Ecto neural progenitor cell (in vitro differentiated cells): ENCODE data around the gene USP48.

Source experiments
- DNase-seq: peaks from one replicate; pipeline ENCODE4 v3.0.0-alpha.2; 2018; ENCODE audit warnings: low spot score

The USP48 gene

DNA sequence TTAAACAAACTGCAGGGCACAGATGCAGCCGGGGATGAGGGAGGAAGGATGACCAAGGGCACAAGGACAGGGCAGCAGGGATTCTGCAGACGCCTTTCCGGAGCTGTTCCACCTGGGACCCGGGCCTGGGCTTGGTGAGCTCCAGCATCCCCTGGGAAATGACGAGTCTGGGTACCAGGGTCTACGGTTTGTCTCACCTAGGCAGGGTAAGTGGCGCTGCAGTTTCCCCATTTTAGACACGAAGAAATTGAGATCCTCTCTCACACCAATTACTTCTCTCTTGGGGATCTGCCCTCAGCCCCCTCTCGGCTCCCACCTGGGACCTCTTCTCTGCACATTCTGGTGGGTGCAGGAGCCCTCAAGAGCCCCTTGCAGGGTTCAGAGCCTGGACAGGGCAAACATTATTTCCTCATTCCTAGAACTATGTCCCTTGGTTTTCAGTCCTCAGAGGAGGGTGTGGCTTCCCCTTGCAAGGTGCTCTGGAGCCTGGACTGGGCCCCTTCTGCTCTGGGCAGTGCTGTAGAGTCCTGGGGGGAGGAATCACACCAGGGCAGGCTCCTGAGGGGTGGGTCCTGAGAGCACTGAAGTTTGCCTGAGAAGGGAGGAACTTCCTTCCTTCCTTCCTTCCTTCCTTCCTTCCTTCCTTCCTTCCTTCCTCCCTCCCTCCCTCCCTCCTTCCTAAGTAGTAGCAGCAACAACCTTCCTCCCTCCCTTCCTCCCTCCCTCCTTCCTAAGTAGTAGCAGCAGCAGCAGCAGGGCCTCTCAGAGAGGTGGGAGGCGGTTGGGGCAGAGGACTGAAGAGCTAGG, 129.8 kb downstream of the USP48 start:
- DNase-seq = no peak

DNA sequence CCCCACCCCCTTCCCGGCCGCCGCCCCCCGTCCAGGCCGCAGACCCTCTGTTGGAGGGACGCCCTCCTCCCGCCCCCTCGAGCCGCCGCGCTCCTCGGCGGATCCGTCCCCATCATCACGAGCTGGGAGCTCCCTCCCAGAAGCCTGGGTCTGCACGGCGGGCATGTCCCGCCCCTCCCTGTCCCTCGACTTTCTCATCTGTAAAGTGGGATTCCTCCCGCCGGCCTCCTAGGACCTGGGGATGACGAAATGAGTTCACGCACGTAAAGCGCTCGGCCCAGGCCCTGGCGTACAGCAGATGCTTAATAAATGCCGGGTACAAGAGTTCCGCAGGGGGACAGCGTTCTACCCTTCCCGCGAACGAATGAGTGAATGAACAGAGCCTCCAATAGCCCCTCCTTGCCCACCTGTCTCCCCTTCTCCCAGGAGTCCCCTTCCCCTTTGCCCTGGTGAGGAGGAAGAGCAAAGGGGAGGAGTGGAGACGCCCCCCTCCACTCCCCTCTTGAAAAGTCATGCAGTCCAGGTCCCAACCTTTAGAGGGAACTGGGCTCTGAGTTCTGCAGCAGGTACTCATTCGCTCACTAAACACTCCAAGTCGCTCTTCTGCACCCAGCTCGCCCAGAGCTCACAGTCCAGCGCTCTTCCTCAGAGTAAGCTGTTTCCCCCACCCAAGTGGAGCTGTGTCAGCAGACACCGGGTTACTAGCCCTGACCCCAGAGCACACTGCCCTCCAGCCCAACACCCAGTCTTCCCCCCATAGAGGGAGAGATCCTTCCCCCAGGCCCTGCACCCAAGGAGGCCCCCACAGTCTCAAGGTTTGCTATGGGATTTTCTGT, 130.6 kb downstream of the USP48 start:
- DNase-seq = no peak

DNA sequence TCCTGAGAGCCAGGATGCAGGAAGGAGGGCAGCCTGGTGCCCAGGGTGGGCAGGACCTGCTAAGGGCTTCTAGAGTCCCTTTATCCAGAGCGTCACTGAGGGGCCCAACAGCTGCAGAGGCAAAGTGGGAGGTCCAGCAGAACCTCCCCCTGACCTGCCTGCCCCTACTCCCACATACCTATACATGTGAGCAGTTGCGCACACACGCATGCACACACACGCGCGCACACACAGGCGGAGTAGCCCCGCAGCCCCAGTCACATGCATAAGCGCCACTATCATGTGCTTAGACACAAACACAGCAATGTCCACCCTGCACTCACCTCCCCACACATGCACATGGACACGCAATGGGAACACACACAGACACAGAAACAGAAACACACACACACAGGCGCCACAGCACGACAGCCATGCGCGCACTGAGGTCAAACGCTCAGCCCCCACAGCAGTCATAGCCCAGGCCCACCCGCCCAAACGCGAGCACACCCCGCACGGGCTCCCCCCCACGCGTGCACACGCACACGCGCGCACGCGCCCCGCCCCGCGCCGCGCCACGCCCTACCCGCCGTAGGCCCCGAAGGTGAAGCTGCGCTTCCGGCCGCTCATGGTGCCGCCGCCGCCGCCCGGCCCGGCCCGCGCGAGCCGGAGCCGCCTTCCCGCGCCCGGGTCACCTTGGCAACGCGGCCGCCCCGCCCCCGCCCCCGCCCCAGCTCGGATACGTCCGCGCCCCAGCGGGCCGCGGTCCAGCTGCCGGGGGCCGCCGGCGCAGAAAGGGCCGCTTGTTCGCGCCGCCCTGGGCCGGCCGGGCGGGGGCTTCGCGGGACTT, 131.5 kb downstream of the USP48 start:
- peak; percentile 86 for DNase-seq

DNA sequence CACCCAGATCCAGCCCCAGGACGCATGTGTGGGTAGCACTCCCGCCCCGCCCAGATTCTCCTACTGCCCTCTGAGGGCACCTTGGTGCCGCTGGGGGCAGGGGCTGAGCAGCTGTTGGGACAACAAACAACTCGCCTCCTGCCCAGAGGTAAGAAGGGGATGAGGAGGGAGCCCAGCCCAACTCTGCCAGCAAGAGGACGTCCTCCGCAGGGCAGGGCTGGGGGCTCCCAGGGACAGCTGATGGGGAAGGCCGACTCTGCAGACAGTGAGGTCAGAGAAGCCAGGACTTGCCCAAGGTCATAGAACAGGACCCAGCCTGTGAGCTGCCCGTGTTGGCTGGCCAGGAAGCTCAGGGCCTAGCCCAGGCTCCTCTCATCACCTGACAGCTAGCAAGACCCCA, 132.5 kb downstream of the USP48 start:
- no peak for DNase-seq

DNA sequence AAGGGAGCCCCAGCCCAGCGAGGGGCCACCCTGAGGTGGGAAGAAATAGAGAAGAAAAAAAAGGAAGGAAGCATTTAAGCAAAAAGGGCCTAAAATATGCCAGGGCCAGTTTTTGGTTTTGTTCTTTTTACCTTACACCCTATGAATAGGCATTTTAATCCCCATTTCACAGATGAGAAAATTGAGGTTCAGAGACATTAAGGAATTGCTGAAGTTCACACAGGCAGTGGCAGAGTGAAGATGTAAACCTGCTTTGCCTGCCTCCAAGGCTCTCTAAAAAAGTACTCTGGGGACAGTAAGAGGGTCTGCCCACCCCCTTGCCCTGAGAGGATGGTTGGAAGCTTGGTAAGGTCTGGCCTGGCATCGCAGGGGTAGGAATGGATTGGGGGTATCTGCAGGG, 133.6 kb downstream of the USP48 start:
- DNase-seq = no peak

DNA sequence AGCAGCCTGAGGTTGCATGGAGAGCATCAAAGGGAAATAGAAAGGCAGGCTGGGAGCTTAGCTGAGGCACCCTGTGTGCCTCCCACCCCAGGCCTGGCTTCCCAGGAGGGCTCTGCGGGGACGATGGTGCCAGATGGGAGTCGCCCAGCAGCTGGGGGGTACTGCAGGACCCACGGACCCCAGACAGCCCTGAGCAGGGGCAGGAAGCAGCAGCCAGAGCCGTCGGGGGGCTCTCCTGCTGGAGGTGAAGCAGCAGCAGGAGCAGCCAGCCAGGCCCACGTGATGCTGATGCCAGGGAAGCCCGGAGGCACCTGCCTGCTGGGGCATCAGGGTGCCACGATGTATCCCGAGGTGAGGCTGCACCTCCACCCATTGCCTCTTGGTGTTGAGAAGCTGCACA, 134.2 kb downstream of the USP48 start:
- no peak for DNase-seq

DNA sequence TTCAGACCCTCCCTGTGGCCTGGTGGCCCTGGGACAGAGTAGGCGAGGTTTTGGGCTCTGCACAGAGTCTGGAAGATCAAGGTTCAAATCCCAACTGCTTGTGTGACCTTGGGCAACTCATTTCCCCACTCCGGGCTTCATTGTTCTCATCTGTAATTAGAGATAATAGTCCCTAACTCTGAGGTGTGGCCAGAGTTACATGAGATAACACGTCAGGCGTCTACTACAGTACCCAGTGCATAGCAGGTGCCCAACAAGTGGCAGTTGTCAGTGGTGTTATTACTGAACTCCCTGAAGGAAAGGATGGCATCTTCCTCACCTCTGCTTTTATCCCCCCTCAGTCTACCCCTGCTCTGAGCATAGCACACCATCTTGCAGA, 134.6 kb downstream of the USP48 start:
- DNase-seq = no peak

DNA sequence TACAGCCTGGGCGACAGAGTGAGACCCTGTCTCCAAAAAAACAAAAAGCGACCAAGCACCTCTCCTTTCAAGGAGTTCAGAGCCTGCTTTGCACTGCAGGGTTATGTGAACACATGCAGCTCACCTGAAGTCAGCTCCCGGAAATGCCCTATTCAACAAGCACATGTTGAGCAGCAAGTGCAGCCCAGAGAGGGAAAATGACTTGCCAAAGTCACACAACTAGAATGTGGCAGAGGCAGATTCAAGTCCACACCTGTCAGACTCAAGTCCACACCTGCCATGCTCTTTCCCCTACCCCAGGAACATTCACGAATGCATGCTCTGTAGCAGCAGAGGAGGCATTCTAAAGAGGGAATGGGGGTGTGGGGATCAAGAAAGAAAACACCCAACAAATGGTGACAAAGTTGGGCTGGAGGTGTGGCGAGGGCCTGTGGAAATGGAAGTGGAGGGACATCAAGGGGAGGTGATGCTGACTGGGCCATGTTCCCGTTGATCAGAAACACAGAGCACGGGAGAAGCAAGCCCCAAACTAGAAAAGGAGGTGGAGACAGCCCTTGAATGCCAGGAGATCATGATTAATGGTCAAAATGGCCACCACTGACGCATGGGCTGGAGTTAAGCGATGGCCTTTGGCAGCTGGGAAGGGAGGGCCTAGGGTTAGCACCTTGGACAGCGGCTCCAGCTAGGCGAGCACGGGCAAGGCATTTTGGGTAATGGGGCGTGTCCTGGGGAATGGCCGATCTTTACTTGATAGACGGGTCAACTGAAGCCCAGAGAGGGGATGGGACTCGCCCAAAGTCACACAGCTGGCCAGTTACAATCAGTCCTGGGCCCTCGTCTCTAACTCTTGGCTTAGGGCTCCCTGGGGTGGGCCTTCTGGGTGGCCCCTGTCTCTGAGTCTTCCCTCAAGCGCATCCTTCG, 135.3 kb downstream of the USP48 start:
- peak; percentile 91 for DNase-seq

DNA sequence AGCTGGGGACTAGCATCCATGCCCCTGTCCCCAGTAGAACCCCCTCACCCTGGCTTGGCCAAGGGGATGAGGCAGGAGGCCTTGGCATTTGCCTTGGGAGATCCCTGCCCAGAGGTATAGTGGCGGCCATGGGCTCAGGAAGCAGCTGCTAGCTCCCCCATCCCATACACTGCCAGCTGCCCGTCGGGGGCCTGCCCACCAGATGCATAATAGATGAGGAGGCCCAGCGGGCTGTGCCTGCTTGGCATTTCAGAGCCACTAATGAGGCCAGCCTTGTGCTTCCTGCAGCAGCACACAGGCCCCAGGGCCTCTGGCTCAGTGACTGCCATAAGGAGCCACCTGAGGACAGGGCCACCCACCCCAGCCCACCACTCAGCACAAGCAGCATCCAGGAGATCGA, 137.4 kb downstream of the USP48 start:
- no peak for DNase-seq

DNA sequence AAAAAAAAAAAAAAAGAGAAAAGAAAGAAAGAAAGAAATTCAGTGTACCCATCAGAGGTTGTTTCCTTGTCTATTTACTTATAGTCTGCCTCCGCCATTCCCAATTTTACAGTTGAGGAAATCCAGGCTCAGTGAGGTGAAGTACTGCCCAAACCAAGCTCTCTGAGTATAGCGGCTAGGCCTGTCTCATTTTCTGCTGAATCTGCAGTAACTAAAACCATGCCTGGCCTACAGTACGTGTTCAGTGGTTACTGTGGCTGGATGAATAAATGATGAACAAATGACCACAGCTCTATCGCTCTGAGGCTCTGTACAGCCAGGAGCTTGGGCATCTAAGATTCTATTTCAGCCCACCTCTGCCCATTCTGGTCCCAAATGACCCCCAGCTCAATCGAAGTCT, 138.0 kb downstream of the USP48 start:
- DNase-seq = no peak

DNA sequence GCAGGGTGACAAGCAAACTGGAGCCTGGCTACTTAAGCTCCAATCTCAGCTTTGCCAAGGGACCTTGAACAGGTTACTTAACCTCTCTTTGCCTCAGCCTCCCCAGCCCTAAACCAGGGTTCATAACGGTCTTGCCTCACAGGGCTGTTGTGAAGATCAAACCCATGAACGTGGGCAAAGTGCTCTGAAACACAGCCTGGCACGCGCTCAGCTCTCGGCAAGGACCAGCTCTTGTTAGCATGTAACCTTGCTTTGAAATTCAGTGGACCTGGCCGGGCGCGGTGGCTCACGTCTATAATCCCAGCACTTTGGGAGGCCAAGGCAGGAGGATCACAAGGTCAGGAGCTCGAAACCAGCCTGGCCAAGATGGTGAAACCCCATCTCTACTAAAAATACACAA, 138.6 kb downstream of the USP48 start:
- DNase-seq = no peak

DNA sequence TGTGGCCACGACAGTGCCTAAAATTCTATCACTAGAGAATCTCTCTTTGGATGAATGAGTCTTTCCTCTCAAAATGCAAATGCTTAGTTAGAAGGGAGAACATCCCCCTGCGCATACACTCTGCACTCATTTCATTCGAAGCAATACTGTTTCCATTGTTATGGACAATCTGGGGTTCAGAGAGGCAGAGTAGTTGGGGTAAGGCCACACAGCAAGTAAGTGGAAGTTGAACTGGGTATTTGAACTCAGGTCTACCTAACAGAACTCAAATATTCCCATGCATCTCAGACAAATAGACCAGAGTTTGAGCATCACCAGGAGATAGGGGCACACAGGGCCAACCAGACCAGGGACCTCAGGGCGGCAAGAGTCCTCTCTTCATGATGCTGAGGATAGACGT, 139.3 kb downstream of the USP48 start:
- no peak for DNase-seq

DNA sequence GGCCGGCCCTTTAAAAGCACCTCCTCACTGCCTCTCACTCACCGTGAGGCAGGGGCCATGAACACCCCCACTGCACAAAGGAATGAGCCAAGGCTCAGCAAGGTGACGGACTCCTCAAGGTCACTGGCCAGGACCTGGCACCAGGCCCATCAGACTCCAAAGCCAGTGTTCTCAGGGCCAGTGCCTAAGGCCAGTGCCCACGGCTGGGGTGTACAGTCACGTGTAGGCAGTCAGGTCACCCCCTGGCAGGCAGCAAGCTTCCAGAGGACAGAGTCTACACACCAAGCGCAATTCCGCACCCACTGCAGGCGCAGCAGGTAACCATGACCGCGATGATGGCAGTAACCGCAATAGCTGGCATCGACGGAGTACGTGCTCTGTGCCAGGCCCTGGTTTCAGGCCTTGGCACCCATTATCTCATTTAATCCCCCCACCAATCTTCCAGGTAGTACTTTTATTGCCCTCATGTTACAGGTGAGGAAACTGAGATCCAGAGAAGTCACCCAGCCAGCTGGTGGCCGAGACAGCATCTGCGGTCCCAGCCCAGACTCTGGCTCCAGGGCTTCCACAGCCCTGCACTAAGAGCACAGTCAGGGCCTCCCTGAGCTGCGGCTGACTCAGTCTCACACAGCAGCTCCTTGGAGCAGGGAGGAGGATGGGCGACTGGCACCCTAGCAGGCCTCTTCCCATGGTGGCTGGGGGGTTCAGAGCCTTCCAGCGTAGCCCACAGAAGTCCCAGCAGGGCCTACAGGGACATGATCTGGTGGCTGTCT, 140.8 kb downstream of the USP48 start:
- DNase-seq = no peak

DNA sequence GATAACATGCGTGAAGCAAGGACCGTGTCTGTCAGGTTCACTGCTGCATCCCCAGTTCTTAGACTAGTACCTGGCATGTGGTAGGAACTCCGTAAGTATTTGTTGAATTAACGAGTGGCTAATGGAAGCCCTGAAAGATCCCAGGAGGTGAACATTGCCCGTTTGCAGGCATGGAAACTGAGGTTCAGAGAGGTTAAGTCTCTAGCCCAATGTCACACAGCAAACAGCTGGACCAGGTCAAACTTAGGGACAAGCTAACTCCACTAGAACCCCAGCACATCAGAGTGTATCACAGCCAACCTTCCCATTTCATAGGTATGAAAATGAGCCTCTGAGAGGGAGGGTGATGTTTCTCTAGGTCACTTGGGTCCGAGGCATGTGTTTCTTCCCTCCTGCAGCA, 141.4 kb downstream of the USP48 start:
- no peak for DNase-seq

DNA sequence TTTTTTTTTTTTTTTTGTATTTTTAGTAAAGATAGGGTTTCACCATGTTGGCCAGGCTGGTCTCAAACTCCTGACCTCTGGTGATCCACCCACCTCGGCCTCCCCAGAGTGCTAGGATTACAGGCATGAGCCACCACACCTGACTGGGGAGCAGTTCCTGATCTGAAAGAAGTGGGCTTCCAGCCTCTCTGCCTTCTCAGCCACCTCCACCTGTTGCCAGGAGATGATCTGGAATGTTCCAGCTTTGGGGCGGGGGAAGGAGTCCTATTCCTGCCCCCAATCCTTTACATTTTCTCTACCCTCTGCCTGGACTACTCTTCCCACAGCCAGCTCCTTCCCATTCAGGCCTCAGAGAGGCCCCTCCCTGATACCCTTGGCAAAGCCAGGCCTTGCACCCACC, 141.9 kb downstream of the USP48 start:
- no peak for DNase-seq

DNA sequence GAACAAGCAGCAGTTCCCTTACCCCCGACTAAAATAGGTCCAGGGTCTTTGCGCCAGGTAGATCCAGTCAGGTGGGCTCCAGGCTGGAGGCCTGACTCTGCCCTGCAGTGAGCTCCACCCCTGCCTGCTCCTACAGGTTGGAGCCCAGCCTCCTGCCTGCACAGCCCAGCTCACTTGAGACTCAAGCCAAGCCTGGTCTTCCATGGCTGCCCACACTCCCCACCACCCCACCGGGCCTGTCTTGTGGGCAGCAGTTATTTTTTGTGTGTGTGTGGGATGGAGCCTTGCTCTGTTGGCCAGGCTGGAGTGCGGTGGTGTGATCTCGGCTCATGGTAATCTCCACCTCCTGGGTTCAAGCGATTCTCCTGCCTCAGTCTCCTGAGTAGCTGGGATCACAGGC, 142.3 kb downstream of the USP48 start:
- no peak for DNase-seq

DNA sequence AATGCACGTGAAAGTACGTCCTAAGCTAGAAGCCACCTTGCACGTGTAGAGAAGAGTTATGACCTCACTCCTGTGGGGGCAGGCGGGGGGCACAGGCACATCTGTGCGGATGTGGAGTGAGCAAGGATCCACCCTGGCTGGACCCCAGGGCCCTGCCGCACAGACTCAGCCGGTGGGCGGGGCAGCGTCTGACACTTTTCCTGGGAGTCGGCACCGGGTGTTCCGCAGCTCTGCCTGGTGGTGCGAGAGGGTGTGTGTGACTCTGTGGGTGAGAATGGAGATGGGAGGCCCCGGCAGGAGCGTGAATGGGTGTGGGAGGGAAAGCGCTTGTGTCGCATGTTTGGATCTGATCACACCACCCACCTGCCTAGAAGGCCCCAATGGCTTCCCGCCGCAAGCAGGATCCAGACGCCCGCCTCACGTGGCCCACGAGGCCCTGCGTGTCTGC, 143.3 kb downstream of the USP48 start:
- no peak for DNase-seq

DNA sequence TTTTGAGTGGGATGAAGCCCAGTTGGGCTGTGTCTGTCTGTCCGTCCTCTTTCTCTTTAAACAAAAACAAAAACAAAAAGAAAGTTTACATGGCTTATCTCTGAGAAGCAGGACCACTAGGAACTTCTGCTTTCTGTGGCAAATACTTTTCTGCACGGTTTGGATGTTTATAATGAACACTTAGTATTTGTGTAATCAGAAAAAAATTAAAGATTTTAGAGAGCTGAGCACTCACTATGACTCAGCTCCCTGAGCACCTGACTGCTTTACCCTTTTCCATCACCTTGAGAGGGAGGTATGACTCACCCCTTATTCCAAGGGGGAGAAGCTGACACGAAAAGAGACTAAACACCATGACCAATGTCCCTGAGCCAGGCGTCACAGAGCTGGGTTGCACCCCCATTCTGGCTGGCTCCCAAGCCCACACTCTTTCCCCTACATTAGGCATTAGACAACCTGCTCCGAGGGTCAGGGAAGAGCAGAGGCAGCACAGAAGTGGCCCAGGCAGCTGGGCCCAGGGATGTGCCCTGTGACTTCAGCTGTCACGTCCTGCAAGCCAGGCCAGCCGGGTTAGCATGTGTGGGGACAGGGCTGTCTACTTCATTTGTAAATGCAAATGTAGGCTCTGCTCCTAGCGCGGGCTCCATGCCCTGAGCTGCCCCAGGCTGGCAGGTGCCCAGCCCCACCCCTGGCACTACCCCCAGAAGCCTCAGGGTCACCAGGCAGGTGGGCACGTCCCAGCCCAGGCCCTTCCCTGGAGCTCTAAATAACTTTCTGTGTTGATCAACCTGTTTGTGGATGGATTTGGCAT, 144.2 kb downstream of the USP48 start:
- DNase-seq = no peak

DNA sequence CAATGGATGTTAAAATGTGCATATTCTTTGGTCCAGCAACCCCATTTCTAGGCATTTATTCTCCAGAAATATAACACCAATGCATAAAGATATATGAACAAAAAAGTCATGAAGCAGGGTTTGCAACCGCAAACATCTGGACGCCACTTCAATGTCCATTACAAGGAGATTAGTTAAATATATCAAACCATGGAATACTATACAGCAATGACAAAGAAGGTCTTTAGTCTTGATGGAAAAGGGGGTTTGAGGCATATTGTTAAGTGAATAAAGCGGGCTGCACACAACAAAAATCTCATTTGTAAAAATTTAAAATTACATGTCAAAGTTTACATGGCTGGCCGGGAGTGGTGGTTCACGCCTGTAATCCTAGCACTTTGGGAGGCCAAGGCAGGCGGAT, 145.4 kb downstream of the USP48 start:
- no peak for DNase-seq

DNA sequence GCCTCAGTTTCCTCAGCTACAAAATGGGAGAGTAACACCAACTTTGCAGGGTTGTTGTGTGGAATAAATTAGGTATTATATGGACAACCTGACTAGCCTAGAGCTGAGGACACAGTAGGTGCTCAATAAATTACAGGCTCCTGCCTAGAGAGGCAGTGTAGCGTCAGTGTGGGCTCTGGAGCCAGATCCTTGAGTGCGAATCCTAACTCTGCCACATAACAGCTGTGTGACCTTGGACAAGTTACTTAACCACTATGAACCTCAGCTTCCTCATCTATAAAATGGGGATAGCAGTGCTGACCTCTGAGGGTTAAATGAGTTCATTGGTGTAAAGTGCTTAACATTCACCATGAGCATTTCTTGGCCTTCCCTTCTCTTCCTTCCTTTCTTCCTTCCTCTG, 146.9 kb downstream of the USP48 start:
- no peak for DNase-seq
